GM10847 (cell line): ENCODE measurements around the gene SHBG.

ENCODE experiments used
- POLR2A ChIP-seq: IDR thresholded peaks from 2 replicates; pipeline ENCODE4 v1.6.1; 2011; ENCODE audit not compliant: insufficient read length; ENCODE audit errors: extremely low read depth

Gene SHBG

DNA sequence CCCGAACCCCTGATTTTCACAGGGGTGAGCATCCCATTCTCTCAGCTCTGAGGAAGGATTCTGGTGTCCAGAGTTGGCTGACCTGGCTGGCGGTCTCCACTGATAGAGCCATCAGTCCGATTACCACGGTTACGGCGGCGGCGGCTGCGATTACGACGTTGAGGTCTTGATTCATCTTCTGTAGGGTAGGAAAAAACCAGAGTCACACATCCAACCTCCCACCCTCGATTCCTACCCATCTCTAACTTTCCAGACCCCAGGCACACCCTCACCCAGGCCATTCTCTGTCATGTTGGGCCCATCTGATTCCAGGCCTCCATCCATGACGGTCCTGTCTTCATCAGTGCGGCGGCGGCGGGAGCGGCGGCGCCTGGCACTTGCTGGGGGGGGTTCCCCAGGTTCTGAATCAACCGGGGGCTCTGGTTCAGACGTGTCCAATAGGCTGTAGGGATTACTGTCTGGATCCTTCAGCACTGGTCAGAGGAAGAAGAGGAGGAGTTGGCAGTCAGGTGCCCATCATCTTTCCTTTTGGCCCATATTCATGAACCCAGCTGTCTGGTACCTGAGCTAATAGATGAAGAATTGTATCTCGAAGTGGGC is 37.4 kb upstream of the SHBG start:
- no peak for TF ChIP-seq POLR2A

- TF ChIP-seq POLR2A = no peak
Observed at GRCh38 chr17:7593296-7593695, 36.6 kb upstream of the SHBG start.

GRCh38 chr17:7606280-7606679 is 23.7 kb upstream of the SHBG start:
- no peak for TF ChIP-seq POLR2A

DNA sequence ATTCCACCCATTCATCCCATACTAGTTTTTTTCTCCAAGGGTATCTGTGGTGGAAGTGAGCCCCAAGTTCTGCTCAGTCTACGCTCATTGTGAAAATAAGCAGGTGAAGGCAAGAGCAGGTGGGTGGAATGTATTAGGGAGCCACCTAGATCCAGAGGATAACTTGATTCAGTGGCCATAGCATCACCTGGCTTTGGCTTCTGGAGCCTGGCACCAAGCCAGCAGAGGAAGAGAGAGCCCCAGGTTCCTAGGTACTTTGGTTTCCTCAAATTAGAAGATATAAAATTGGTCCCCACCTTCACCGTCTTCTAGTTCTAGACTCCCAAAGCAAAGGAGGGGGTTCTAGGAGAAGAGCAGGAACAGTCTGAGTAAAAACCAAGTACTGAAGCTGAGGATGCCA is 19.3 kb upstream of the SHBG start:
- no peak for TF ChIP-seq POLR2A

DNA sequence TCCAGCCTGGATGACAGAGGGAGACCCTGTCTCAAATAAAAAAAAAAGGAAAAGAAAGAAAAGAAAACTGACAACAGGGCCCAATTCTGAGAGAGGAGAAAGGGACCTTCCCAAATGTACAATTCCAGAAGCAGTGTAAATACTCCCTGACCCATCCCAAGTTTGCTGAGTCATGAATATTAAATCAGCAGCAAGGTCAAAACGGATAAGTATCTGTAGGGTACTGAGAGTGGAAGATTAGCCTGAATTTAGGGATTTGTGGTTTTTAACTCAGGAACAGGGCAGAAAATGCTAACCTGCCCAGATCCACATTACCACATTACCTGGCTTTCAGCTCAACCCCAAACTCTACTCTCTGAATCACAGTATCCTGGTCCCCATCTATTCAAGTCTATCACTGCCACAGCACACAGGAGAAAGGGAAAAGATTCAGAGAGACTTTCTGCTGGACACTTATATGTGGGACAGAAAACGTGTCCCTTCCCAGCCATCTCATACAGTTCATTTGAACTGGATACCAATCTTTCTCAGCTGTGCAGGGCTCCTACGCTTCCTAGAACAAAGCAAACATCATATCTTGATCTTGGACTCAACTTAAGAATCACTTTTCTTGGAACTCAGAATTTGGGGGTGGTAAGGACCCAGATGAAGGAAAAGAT is 18.2 kb upstream of the SHBG start:
- TF ChIP-seq POLR2A = no peak

DNA sequence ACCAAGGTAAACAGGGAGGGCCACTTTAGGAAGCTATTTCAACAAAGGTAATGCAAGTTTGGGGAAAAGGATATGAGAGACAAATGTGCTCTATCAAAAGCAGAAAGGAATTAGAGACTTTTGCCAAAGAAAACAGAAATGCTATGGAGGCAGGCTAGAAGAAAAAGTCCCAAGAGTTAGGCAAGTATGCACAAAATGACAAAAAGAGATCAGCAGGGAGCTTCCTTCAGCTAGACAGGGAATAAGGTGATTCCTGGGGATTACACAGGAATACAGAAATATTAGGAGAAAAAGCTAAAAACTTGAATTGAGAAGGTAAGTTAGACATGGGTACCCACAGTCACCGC is 17.7 kb upstream of the SHBG start:
- TF ChIP-seq POLR2A = no peak

GRCh38 chr17:7613769-7614424 is 16.0 kb upstream of the SHBG start:
- TF ChIP-seq POLR2A = no peak

GRCh38 chr17:7614425-7615264 is 15.3 kb upstream of the SHBG start, which contains the start of gene FXR2:
Gene FXR2 (minus strand): TSS chr17:7614897. CDS start chr17:7614532, 365 bp downstream.
- TF ChIP-seq POLR2A = peak; percentile 52

- peak; percentile 8 for TF ChIP-seq POLR2A
Observed at GRCh38 chr17:7615265-7615747, 14.6 kb upstream of the SHBG start.

GRCh38 chr17:7618608-7619007 is 11.3 kb upstream of the SHBG start:
- no peak for TF ChIP-seq POLR2A

- no peak for TF ChIP-seq POLR2A
Observed at GRCh38 chr17:7620835-7621234, 9.1 kb upstream of the SHBG start.

GRCh38 chr17:7623661-7624060 is 6.3 kb upstream of the SHBG start:
- no peak for TF ChIP-seq POLR2A

GRCh38 chr17:7626307-7626706 is 3.6 kb upstream of the SHBG start:
- no peak for TF ChIP-seq POLR2A

- TF ChIP-seq POLR2A = no peak
Observed at GRCh38 chr17:7626956-7627249, 3.0 kb upstream of the SHBG start.

- peak; percentile 53 for TF ChIP-seq POLR2A
Observed at GRCh38 chr17:7627250-7628121, 2.4 kb upstream of the SHBG start, which contains the start of gene SAT2. Gene SAT2 (minus strand): TSS chr17:7627821. CDS start chr17:7627635, 186 bp downstream.
